ENCODE data around the gene PTPA.

- TF ChIP-seq CTCF (IDR thresholded peaks at IDR 0.05; ENCODE audit: borderline replicate concordance, extremely low read depth, low read length, poor library complexity, severe bottlenecking) (no peak), EZH2 (IDR thresholded peaks at IDR 0.05; ENCODE audit: borderline replicate concordance, low read depth, low read length, severe bottlenecking) (no peak)
Observed at GRCh38 chr9:129141066-129142041, 30.1 kb downstream of the PTPA start.

Data from DND-41 (cell line).